CD4-positive, alpha-beta memory T cell (primary cell): ENCODE measurements around the gene TUFT1. TPM values are rescaled to one million over a fixed set of nuclear protein-coding genes. Genes with fewer than 3 reads are reported as not detected.

Experiments
- CTCF ChIA-PET: fragments of 350-600 bp; sonication (Branson Sonifier 250); formaldehyde crosslinking; loops from one replicate; lab custom pipeline; 2021; ENCODE audit warnings: inconsistent platforms; ENCODE audit not compliant: partially characterized antibody; lab: Charles Lee
- POLR2A ChIA-PET: fragments of 350-600 bp; sonication (Branson Sonifier 250); formaldehyde crosslinking; loops from one replicate; lab custom pipeline; 2021; ENCODE audit not compliant: partially characterized antibody; lab: Charles Lee
- DNase-seq, 5 donors: peaks; one replicate each; pipeline versions ENCODE4 v3.0.0 to v3.0.0-alpha.2; 2020 to 2022; ENCODE audit warnings: mixed read lengths in 1 of 5
- H3K27ac ChIP-seq: one replicate; pipeline ENCODE4 v1.7.0; 2013; ENCODE audit warnings: low read depth, low read length
- H3K27me3 ChIP-seq: 2 replicates; pipeline ENCODE4 v1.7.0; 2013; ENCODE audit warnings: mild to moderate bottlenecking, low read length, moderate library complexity; ENCODE audit not compliant: insufficient read depth
- H3K36me3 ChIP-seq: 2 replicates; pipeline ENCODE4 v1.7.0; 2013; ENCODE audit warnings: mild to moderate bottlenecking, low read length, moderate library complexity; ENCODE audit not compliant: insufficient read depth
- H3K4me1 ChIP-seq: 2 replicates; pipeline ENCODE4 v1.7.0; 2013; ENCODE audit warnings: mild to moderate bottlenecking, low read length, moderate library complexity; ENCODE audit not compliant: insufficient read depth
- H3K4me3 ChIP-seq, 2 donors: one replicate each; pipeline ENCODE4 v1.7.0; 2013; ENCODE audit warnings: low read length in 2 of 2, mild to moderate bottlenecking in 1 of 2
- H3K9me3 ChIP-seq, 2 donors: one replicate each; pipeline ENCODE4 v1.7.0; 2013; ENCODE audit warnings: low read length in 2 of 2, control low read depth in 1 of 2; ENCODE audit not compliant: control insufficient read depth in 1 of 2
- H3K27ac Mint-ChIP-seq, 7 donors: one replicate each; pipeline ENCODE4 v1.8.0; 2020 to 2021; ENCODE audit warnings: mixed read lengths in 7 of 7, mild to moderate bottlenecking in 6 of 7, inconsistent platforms in 3 of 7, moderate library complexity in 3 of 7
- H3K27me3 Mint-ChIP-seq, 2 donors: one replicate each; pipeline ENCODE4 v1.8.0; 2020 to 2021; ENCODE audit warnings: mixed read lengths in 2 of 2
- H3K36me3 Mint-ChIP-seq, 2 donors: one replicate each; pipeline ENCODE4 v1.8.0; 2020 to 2021; ENCODE audit warnings: mixed read lengths in 2 of 2, inconsistent platforms in 1 of 2, mild to moderate bottlenecking in 1 of 2
- H3K4me1 Mint-ChIP-seq, 4 donors: one replicate each; pipeline ENCODE4 v1.8.0; 2020 to 2021; ENCODE audit warnings: mixed read lengths in 4 of 4, mild to moderate bottlenecking in 1 of 4
- H3K4me3 Mint-ChIP-seq, 8 donors: one replicate each; pipeline ENCODE4 v1.8.0; 2020 to 2021; ENCODE audit warnings: mixed read lengths in 8 of 8, mild to moderate bottlenecking in 7 of 8, moderate library complexity in 6 of 8, inconsistent platforms in 3 of 8
- H3K9me3 Mint-ChIP-seq, 8 donors: one replicate each; pipeline ENCODE4 v1.8.0; 2020 to 2021; ENCODE audit warnings: mixed read lengths in 8 of 8, mild to moderate bottlenecking in 5 of 8, inconsistent platforms in 3 of 8, moderate library complexity in 1 of 8
- intact Hi-C: fragments of 100-400 bp; cut with micrococcal nuclease; formaldehyde crosslinking; loops from one replicate; pipeline ENCODE4 v1.15.1; 2023
- polyA plus RNA-seq, 2 donors: library from polyadenylated mRNA; unstranded; fragments of 300-500 nt; fragmentation: Illumina TruSeq; gene quantifications; one replicate each; pipeline ENCODE4 v1.2.3, GENCODE V29; 2021
- total RNA-seq, 2 experiments: library from RNA; stranded (reverse); gene quantifications; one replicate each; pipeline ENCODE4 v1.2.3, GENCODE V29; 2021

TUFT1 gene
- total RNA-seq: 1 to 10 TPM; 3.5 to 4.4 TPM
- 1 to 10 TPM; 5.0 to 5.3 TPM for polyA plus RNA-seq

DNA sequence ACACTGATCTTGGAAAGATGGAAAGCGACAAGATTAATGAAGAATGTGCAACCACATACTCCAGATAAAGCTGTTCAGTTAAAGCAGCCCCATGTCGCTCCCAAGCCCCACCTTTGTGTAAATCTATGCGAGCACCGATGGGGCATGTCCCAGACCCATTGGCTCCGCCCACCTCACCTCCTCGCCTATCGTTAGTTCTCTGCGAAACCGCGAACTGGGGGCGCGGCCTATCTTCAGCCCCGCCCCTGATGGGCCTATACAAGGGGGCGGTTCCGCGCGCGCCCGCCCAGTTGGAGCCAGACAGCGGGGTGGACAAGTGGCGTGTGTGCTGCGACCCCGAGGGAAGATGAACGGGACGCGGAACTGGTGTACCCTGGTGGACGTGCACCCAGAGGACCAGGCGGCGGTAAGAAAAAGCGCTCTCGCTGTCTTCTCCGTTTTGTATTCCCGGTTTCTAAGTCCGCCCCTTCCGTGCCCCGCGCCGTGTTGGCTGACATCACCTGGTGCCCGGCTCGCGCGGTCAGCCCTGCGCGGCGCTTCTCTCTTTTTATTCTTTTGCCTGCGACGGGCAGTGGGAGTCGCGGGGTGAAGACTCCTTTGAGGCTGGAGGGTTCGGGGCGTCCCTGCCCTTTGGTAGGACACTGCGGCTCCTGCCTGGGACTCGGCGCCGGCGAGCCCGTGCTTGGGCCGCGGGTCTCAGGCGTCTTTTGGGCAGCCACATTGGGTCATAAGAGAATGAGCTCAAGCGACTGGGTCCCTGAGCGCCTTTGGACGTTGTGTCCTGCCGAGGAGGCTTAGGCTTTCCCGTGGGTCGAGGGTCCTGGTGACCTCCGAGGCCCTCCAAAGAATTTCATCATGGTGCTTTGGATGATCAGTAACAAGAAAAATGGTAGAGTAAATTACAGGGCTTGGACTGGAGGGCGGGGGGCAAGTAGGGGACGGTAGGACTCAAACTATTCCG, at the start of gene TUFT1:
Gene TUFT1 (plus strand): TSS at position 289 of the 961 bp plus-strand sequence. CDS start 58 bp downstream, at position 347.
- Mint-ChIP-seq H3K36me3 (peaks cover 0 to 5% of the 10 kb centered on the region in 2 donors), H3K27ac (peak within 1 kb of the TSS; percentile 78 to 97 (median 94)), H3K4me1 (peaks cover 8 to 26% (median 19%) of the 10 kb centered on the region in 4 donors), H3K9me3 (no peaks in the 10 kb centered on the region), H3K27me3 (no peaks in the 10 kb centered on the region), H3K4me3 (peak within 1 kb of the TSS; percentile 95 to 98 (median 96))
- Histone ChIP-seq H3K9me3 (no peaks in the 10 kb centered on the region), H3K27ac (peak within 1 kb of the TSS; percentile 57), H3K36me3 (no peaks in the 10 kb centered on the region), H3K4me3 (peak within 1 kb of the TSS; percentile 50 to 62), H3K4me1 (peaks cover 18% of the 10 kb centered on the region), H3K27me3 (no peaks in the 10 kb centered on the region)
- ChIA-PET CTCF (interaction anchor here (0.8 to 1.7 kb wide), 4 partner anchors 17 to 296 kb away, joined by 3 to 7 read pairs (median 4); partner anchors contain the start of gene CGN), POLR2A (interaction anchor here (1.0 to 1.5 kb wide), 7 partner anchors 9 to 364 kb away, joined by 3 to 5 read pairs (median 4); partner anchors contain the start of genes C2CD4D and CGN)
- intact Hi-C loops: loop anchor here (2.0 to 10.0 kb wide), 3 partner anchors 30 to 454 kb away; partner anchors contain the start of genes CGN, POGZ and S100A10
- DNase-seq: peak; percentile 92 to 96 (median 93)

GRCh38 chr1:151491641-151492040, 48.5 kb upstream of the TUFT1 start:
- H3K4me3 ChIP-seq: no peak overlapping the region
- intact Hi-C loops: no loop called here
- H3K9me3 ChIP-seq: no peaks in the 10 kb centered on the region
- Mint-ChIP-seq H3K27me3 (no peaks in the 10 kb centered on the region), H3K4me3 (no peak overlapping the region), H3K27ac (peak overlapping the region in 1 of 7 donors; percentile 39), H3K9me3 (no peaks in the 10 kb centered on the region), H3K36me3 (no peaks in the 10 kb centered on the region), H3K4me1 (no peaks in the 10 kb centered on the region)
- H3K27me3 ChIP-seq: no peaks in the 10 kb centered on the region
- H3K36me3 ChIP-seq: no peaks in the 10 kb centered on the region
- no peak overlapping the region for H3K27ac ChIP-seq
- DNase-seq: no peak
- ChIA-PET CTCF (interaction anchor here (1.5 kb wide), 1 partner anchor 15 kb away, joined by 3 read pairs; no protein-coding TSS in a partner anchor), POLR2A (no interaction called here)
- no peaks in the 10 kb centered on the region for H3K4me1 ChIP-seq

GRCh38 chr1:151492120-151492519, 48.0 kb upstream of the TUFT1 start:
- POLR2A ChIA-PET: no interaction called here
- intact Hi-C loops: no loop called here
- CTCF ChIA-PET: interaction anchor here (1.5 kb wide), 1 partner anchor 15 kb away, joined by 3 read pairs; no protein-coding TSS in a partner anchor
- H3K27me3 ChIP-seq: no peaks in the 10 kb centered on the region
- no peaks in the 10 kb centered on the region for H3K4me1 ChIP-seq
- no peaks in the 10 kb centered on the region for H3K36me3 ChIP-seq
- H3K4me3 ChIP-seq: no peak overlapping the region
- Mint-ChIP-seq H3K9me3 (no peaks in the 10 kb centered on the region), H3K4me3 (no peak overlapping the region), H3K36me3 (no peaks in the 10 kb centered on the region), H3K4me1 (no peaks in the 10 kb centered on the region), H3K27me3 (no peaks in the 10 kb centered on the region), H3K27ac (no peak overlapping the region)
- no peak overlapping the region for H3K27ac ChIP-seq
- H3K9me3 ChIP-seq: no peaks in the 10 kb centered on the region
- DNase-seq: no peak

GRCh38 chr1:151493042-151493441, 47.1 kb upstream of the TUFT1 start:
- no peaks in the 10 kb centered on the region for H3K9me3 ChIP-seq
- no peak overlapping the region for H3K4me3 ChIP-seq
- Mint-ChIP-seq H3K4me1 (no peaks in the 10 kb centered on the region), H3K27ac (no peak overlapping the region), H3K36me3 (no peaks in the 10 kb centered on the region), H3K9me3 (no peaks in the 10 kb centered on the region), H3K27me3 (no peaks in the 10 kb centered on the region), H3K4me3 (no peak overlapping the region)
- CTCF ChIA-PET: interaction anchor here (1.5 kb wide), 1 partner anchor 16 kb away, joined by 3 read pairs; no protein-coding TSS in a partner anchor
- no peaks in the 10 kb centered on the region for H3K4me1 ChIP-seq
- POLR2A ChIA-PET: interaction anchor here (0.6 kb wide), 1 partner anchor 1280 kb away, joined by 4 read pairs; no protein-coding TSS in a partner anchor
- H3K36me3 ChIP-seq: no peaks in the 10 kb centered on the region
- H3K27ac ChIP-seq: no peak overlapping the region
- no peak for DNase-seq
- H3K27me3 ChIP-seq: no peaks in the 10 kb centered on the region
- intact Hi-C loops: no loop called here

- Mint-ChIP-seq H3K4me1 (no peaks in the 10 kb centered on the region), H3K27me3 (peaks cover 0 to 2% of the 10 kb centered on the region in 2 donors), H3K4me3 (no peak overlapping the region), H3K27ac (peak overlapping the region in 1 of 7 donors; percentile 27), H3K36me3 (no peaks in the 10 kb centered on the region), H3K9me3 (no peaks in the 10 kb centered on the region)
- H3K36me3 ChIP-seq: no peaks in the 10 kb centered on the region
- DNase-seq: no peak
- H3K27me3 ChIP-seq: no peaks in the 10 kb centered on the region
- intact Hi-C loops: no loop called here
- ChIA-PET POLR2A (no interaction called here), CTCF (no interaction called here)
- no peak overlapping the region for H3K27ac ChIP-seq
- H3K4me3 ChIP-seq: no peak overlapping the region
- H3K4me1 ChIP-seq: no peaks in the 10 kb centered on the region
- H3K9me3 ChIP-seq: no peaks in the 10 kb centered on the region
Observed at GRCh38 chr1:151494741-151495281, 45.3 kb upstream of the TUFT1 start.

DNA sequence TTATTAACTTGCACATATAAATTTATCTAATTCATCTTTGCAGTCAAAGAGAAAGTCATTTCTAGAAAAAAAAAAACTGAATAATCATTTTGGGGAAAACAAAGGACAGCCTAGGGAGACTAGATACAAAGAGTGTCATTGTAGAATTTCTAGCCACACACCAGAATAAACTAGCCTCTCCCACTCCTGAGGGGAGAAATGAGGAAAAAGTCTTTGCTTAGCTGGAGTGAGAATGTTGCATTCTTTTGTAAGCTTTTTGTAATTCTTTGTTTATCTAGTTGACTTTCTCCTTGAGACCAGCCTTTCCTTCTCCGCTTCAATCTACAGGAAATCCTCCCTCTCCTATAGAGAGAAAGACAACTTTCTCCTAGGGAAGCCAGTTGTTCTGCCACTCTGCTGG, 44.8 kb upstream of the TUFT1 start:
- DNase-seq: no peak
- Histone ChIP-seq H3K27me3 (no peaks in the 10 kb centered on the region), H3K4me1 (no peaks in the 10 kb centered on the region), H3K36me3 (no peaks in the 10 kb centered on the region), H3K9me3 (no peaks in the 10 kb centered on the region), H3K27ac (no peak overlapping the region), H3K4me3 (no peak overlapping the region)
- Mint-ChIP-seq H3K4me3 (no peak overlapping the region), H3K4me1 (no peaks in the 10 kb centered on the region), H3K27ac (no peak overlapping the region), H3K36me3 (no peaks in the 10 kb centered on the region), H3K27me3 (peaks cover 0 to 2% of the 10 kb centered on the region in 2 donors), H3K9me3 (no peaks in the 10 kb centered on the region)
- CTCF ChIA-PET: no interaction called here
- POLR2A ChIA-PET: no interaction called here
- intact Hi-C loops: no loop called here

DNA sequence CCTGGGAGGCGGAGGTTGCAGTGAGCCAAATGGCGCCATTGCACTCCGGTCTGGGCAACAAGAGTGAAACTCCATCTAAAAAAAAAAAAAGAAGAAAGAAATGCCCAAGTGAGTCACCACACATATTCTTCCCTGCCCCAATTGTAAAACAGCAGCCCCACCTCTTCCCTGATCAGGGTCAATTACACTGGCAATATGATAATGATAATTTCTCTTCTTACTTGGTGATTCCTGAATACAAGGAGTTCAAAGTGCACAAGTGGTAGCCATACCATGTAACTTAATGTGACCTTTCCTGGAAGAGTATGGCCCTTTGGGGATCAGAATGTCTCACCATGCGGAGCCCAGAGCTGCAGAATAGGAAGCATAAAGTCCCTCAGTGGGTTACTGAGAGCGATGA, 40.7 kb upstream of the TUFT1 start:
- DNase-seq: no peak
- H3K4me1 ChIP-seq: no peaks in the 10 kb centered on the region
- Mint-ChIP-seq H3K27me3 (peaks cover 0 to 2% of the 10 kb centered on the region in 2 donors), H3K9me3 (no peaks in the 10 kb centered on the region), H3K4me3 (no peak overlapping the region), H3K4me1 (no peaks in the 10 kb centered on the region), H3K27ac (peak overlapping the region in 1 of 7 donors; percentile 5), H3K36me3 (no peaks in the 10 kb centered on the region)
- ChIA-PET CTCF (no interaction called here), POLR2A (no interaction called here)
- intact Hi-C loops: no loop called here
- H3K36me3 ChIP-seq: no peaks in the 10 kb centered on the region
- H3K27ac ChIP-seq: no peak overlapping the region
- no peak overlapping the region for H3K4me3 ChIP-seq
- no peaks in the 10 kb centered on the region for H3K27me3 ChIP-seq
- no peaks in the 10 kb centered on the region for H3K9me3 ChIP-seq
